Fibroblast of the conjunctiva (primary cell): ENCODE data around the gene NEK8.
"Not testable (repeated sequence)": the region's sequence is repeated elsewhere in the genome, so short reads cannot be mapped to it uniquely, and the experiment has no call there.

Experiments used
- DNase-seq: peaks from one replicate; pipeline ENCODE4 v3.0.0-alpha.2; 2010; ENCODE audit warnings: low read depth

Gene NEK8

GRCh38 chr17:28725660-28726225 lies 2.8 kb upstream of the NEK8 start:
- DNase-seq, result no peak

GRCh38 chr17:28726226-28726626 lies 2.4 kb upstream of the NEK8 start, which contains the start of gene TLCD1:
Gene TLCD1, minus strand, starts transcription at chr17:28726233. Its CDS starts 136 bp downstream, at chr17:28726097.
- no peak for DNase-seq

- DNase-seq, result peak; percentile 89
Measured at GRCh38 chr17:28726627-28727491, 1.7 kb upstream of the NEK8 start.

- DNase-seq, result no peak
Measured at GRCh38 chr17:28729950-28730330, 1.4 kb downstream of the NEK8 start.

GRCh38 chr17:28733346-28733745 lies 4.8 kb downstream of the NEK8 start:
- DNase-seq, result no peak

GRCh38 chr17:28734712-28735241 lies 6.2 kb downstream of the NEK8 start:
- DNase-seq, result no peak

GRCh38 chr17:28735242-28735722 lies 6.7 kb downstream of the NEK8 start:
- no peak for DNase-seq

- not testable (repeated sequence) for DNase-seq
Measured at GRCh38 chr17:28735913-28736769, 7.6 kb downstream of the NEK8 start.

- no peak for DNase-seq
Measured at GRCh38 chr17:28737316-28737715, 8.7 kb downstream of the NEK8 start.

- DNase-seq, result no peak
Measured at GRCh38 chr17:28737770-28738679, 9.4 kb downstream of the NEK8 start.

- DNase-seq, result no peak
Measured at GRCh38 chr17:28738680-28739384, 10.2 kb downstream of the NEK8 start.

- no peak for DNase-seq
Measured at GRCh38 chr17:28740406-28741357, 12.1 kb downstream of the NEK8 start.

GRCh38 chr17:28741358-28742349 lies 13.1 kb downstream of the NEK8 start:
- no peak for DNase-seq

- DNase-seq, result peak; percentile 75
Measured at GRCh38 chr17:28743243-28744103, 14.9 kb downstream of the NEK8 start, which contains the start of gene TRAF4. Gene TRAF4, plus strand, starts transcription at chr17:28744011. Its CDS starts 102 bp downstream, at chr17:28744113.

GRCh38 chr17:28744104-28744971 lies 15.8 kb downstream of the NEK8 start:
- no peak for DNase-seq
